ENCODE data around the gene TLDC2. TPM values are rescaled to one million over a fixed set of nuclear protein-coding genes. Genes with fewer than 3 reads are reported as not detected.

Gene TLDC2
- total and polyA plus RNA-seq, 2 donors, result 0.33 to 1.6 TPM

DNA sequence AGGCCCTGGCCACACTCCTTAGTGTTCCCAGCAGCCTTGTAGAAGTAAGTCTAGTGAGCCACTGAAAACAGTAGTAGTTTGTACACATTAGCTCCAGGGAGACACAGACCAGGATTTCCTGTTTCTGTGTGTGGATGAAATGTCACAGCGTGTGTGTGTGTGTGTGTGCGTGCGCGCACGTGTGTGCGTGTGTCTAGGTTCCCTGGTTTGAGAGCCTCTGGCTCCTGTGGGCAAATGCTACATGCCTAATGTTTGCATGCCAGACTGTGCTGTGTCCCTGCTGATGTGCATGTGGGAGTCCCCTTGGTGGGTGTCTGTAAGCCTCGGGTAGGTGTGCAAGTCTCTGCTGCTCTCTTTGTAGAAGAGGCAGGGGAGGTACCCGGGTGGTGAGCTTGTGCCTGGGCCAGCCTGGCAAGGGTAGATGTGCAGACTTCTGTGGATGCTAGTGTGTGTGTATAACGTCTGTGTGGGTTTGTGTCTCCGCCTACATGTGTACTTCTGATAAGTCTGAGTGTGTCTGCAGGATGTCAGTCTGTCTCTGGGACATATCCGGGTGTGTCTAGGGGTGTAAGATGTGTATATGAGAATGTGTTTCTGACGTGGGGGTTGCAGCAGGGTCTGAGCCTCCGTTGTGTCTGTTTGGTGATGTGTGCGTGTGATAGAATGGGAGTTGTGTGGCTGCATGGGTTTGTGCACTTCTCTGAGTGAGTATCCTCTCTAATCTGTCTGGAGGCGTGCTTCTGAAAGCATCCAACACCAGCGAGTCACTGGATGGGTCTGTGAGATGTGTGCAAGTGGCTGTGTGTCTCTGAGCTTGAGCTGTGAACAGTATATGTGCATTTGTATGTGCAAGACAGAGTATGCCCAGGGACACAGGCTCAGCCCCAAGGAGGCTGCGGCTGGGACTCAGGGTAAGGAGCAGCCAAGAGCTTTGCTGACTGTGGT, 19.0 kb upstream of the TLDC2 start:
- Histone ChIP-seq H3K4me1 (ENCODE audit: insufficient read depth) (no peaks in the 10 kb centered on the region), H3K4me3 (ENCODE audit: low read depth, low read length) (no peak overlapping the region), H3K36me3 (ENCODE audit: insufficient read depth) (no peaks in the 10 kb centered on the region), H3K27ac (ENCODE audit: low read depth) (peak overlapping the region; percentile 4)
- no peak for DNase-seq (ENCODE audit: extremely low spot score)
- WGBS, result 49% methylated on average over 17 of the region's 17 CpGs

DNA sequence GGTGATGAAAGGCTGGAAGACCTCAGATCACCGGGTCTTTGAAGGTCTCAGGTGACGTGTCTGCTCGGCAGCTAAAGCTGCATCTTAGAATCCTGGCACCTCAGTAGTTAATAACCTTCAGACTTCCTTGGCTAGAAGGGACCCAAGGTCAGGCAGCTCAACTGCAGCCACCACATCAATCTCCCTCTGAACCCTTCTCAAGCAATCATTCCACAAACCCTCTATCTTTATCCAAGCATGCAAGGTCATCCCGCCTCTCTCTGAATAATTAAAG, 16.7 kb upstream of the TLDC2 start:
- 73% methylated on average over 4 of the region's 4 CpGs for WGBS
- DNase-seq (ENCODE audit: extremely low spot score), result no peak
- no peaks in the 10 kb centered on the region for H3K36me3 ChIP-seq (ENCODE audit: insufficient read depth)
- no peak overlapping the region for H3K4me3 ChIP-seq (ENCODE audit: low read depth, low read length)
- H3K27ac ChIP-seq (ENCODE audit: low read depth), result no peak overlapping the region
- no peaks in the 10 kb centered on the region for H3K4me1 ChIP-seq (ENCODE audit: insufficient read depth)

DNA sequence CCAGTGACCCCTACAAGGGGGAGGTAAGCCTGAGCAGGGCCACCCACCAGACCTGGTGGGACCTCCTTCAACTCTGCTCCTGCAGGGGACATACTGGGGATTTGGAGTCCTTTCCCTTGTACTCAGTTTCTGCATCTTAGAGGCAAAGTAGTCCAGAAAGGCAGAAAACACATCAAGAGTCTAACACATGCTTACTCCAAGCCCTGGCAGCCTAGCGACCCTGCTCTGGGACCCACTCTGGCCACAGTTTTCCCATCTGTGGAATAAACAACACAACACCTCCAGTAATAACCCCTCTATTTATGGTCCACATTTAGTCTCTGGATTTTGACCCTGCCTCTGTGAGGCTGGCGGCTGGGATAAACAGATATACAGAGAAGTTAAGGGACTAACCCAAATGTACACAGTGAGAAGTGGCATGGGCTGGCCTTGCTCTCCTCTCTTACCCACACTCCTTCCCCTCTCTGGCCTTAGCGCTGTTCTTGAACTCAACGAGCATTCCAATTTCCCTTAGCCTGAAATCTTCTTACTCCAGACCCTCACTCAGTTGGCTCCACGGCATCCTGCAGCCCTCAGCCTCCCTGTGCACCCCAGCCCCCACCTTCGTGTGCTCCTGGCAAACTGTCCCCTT, 16.1 kb upstream of the TLDC2 start:
- no peak for DNase-seq (ENCODE audit: extremely low spot score)
- H3K36me3 ChIP-seq (ENCODE audit: insufficient read depth), result no peaks in the 10 kb centered on the region
- no peak overlapping the region for H3K27ac ChIP-seq (ENCODE audit: low read depth)
- no peak overlapping the region for H3K4me3 ChIP-seq (ENCODE audit: low read depth, low read length)
- no peaks in the 10 kb centered on the region for H3K4me1 ChIP-seq (ENCODE audit: insufficient read depth)
- 42% methylated on average over 6 of the region's 6 CpGs for WGBS

DNA sequence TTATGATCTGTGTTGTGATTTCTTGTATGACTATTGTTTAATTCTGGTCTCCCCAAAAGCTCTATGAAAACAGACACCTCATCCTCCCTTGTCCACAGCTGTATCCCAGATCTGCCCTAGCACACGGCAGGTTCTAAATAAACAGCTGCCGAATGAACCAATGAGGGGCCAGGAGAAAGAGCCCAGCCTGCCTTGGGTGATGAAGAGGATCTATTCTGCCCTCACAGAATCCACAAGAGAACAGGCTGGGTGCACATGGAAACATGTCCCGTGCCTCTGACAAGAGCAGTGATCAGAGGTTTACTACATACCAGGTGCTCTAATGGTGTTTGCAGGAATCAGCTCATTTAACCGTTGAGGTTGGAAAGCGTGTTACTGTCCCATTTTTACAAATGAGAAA, 15.6 kb upstream of the TLDC2 start:
- H3K27ac ChIP-seq (ENCODE audit: low read depth), result no peak overlapping the region
- no peaks in the 10 kb centered on the region for H3K36me3 ChIP-seq (ENCODE audit: insufficient read depth)
- no peaks in the 10 kb centered on the region for H3K4me1 ChIP-seq (ENCODE audit: insufficient read depth)
- no peak overlapping the region for H3K4me3 ChIP-seq (ENCODE audit: low read depth, low read length)
- WGBS, result 41% methylated on average over 5 of the region's 5 CpGs
- DNase-seq (ENCODE audit: extremely low spot score), result no peak

DNA sequence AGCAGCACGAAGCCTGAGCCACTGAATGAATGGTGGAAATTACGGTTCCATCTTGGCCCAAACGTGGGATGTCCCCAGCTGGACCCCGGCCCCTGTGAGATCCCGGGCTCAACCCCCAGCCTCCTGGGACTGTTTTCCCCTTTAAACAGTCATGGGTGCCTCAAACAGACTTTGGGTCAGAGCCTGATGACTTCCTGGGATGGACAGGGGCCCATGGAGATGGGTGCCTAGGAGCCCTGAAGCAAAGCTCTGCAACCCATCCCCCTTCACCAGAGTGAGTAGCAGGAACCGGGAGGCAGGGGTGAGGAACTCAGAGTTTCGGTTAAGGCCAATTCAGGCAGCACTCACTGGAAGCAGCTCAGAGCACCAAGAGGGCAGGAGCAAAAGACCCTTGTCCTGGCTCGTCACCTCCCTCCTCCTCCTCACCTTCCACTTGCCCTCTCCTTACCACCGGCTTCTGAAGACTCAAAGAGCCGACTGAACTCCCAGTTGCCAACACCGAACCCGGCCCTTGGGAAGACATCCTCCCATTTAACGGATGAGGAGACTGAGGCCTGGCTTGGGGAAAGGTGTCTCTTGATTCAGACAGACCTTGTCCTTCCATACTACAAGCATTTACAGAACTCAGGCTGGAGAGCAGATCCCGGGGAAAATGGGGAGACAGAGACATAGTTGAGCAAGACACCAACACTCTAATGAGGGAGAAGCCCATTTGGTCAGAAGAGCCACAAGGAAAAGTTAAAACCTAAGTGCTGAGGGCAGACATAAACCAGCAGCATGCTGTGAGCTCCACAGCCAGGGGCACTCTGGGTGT, 14.9 kb upstream of the TLDC2 start:
- H3K4me3 ChIP-seq (ENCODE audit: low read depth, low read length), result no peak overlapping the region
- WGBS, result 65% methylated on average over 14 of the region's 14 CpGs

DNA sequence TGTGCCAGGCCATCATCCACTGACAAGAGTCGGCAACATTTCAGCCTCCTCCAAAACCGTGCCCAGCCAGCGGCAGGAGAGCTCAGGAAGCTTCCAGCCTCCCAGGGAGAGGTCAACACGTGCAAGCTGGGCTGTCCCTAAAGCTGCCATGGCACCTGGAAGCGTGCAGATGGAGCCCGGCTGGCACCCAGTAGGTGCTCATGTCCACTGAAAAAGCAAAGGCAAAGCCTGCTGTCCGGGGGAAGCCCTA, 14.4 kb upstream of the TLDC2 start:
- H3K36me3 ChIP-seq (ENCODE audit: insufficient read depth), result no peaks in the 10 kb centered on the region
- DNase-seq (ENCODE audit: extremely low spot score), result no peak
- 11% methylated on average over 7 of the region's 7 CpGs for WGBS
- no peak overlapping the region for H3K27ac ChIP-seq (ENCODE audit: low read depth)
- H3K4me1 ChIP-seq (ENCODE audit: insufficient read depth), result no peaks in the 10 kb centered on the region
- peak overlapping the region; percentile 4 for H3K4me3 ChIP-seq (ENCODE audit: low read depth, low read length)

More for the DNA sequence above, 14.9 kb upstream of the TLDC2 start:
- no peak overlapping the region for H3K27ac ChIP-seq (ENCODE audit: low read depth)
- H3K36me3 ChIP-seq (ENCODE audit: insufficient read depth), result no peaks in the 10 kb centered on the region
- DNase-seq (ENCODE audit: extremely low spot score), result no peak
- H3K4me1 ChIP-seq (ENCODE audit: insufficient read depth), result no peaks in the 10 kb centered on the region

DNA sequence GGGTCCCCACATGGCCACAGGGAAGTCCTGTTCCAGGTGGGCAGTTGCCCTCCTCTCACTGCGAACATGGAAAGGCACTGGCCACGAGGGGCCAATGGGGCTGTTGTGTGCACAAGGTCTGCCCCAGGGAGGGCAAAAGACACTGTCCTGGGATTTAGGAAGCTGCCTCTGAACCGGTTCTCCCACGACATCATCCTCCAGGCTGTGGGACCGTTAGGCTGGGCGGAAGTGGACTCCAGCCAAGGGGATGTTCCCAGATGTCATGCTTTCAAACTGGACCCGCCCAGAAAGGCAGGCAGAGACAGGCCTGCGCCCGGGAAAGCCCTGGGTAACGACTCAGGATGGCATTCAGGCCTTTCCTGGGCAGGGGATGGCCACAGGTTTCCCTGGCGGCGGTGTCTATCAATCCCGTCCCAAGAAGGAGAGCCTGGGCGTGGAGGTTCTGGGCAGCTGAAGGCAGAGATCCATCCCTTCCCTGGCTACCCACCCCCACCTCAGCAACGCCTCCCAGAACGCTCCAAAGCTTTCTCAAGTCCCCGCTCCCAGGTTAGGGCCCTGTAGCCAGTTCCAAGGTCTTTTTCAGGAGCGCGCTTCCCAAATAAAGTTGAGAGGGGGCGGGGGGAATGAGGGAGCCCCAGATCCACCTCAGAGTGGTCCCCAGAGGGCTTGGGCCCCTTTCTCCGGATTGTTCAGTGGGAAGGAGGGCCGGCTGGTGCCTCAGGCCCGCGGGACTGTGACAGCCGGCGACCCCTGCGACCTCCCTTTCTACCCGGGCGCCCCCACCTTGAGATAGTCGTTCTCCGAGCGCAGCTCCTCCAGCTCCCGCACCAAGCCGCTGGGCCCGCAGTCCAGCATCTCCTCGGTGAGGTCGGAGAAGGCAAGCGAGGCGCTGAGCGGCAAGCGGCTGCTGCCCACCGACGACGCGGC, 13.8 kb upstream of the TLDC2 start:
- Histone ChIP-seq H3K36me3 (ENCODE audit: insufficient read depth) (no peaks in the 10 kb centered on the region), H3K4me1 (ENCODE audit: insufficient read depth) (no peaks in the 10 kb centered on the region), H3K27ac (ENCODE audit: low read depth) (peak overlapping the region; percentile 87), H3K4me3 (ENCODE audit: low read depth, low read length) (peak overlapping the region; percentile 77)
- 6% methylated on average over 45 of the region's 45 CpGs for WGBS
- DNase-seq (ENCODE audit: extremely low spot score), result peak; percentile 71

DNA sequence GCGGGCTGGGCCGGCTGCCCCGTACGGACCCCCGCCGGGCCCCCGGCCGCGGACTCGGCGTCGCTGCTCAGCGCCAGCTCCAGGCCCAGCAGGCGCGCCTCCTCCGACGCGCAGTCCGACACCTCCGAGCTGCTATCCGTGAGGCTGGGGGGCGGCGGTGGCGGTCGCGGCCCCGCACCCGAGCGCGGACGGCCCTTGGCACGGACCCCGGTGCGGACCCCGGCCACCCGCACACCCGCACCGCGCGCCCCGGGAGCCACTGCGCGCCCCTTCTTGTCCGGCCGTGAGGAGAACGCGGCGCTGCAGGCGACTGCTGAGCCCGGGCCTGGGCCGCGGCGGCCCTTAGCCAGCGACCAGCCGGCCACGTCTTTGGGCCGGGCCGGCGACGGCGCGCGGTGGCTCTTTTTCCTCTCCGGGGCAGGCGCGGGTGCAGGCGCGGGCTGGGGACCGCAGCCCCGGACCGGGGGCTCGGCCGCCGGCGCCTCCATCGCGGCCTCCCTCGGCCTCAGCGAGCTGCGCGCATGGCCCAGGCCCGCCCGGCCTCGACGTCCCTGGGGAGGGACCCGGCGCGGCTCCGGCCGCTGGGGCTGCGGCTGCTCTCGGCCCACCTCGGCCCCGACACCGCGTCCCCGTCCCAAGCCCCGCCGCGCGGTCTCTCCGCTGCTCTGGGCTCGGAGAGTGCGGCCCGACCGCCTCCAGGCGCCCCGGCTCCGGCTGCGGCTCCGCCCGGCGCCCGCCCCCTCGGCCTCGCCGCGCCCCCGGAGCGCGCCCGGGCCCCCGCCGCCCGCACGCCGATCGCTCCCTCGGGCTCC, 12.9 kb upstream of the TLDC2 start:
- DNase-seq (ENCODE audit: extremely low spot score), result no peak
- Histone ChIP-seq H3K36me3 (ENCODE audit: insufficient read depth) (no peaks in the 10 kb centered on the region), H3K4me3 (ENCODE audit: low read depth, low read length) (peak overlapping the region; percentile 77), H3K4me1 (ENCODE audit: insufficient read depth) (no peaks in the 10 kb centered on the region), H3K27ac (ENCODE audit: low read depth) (peak overlapping the region; percentile 87)
- WGBS, result under 1% methylated on average over 127 of the region's 129 CpGs

DNA sequence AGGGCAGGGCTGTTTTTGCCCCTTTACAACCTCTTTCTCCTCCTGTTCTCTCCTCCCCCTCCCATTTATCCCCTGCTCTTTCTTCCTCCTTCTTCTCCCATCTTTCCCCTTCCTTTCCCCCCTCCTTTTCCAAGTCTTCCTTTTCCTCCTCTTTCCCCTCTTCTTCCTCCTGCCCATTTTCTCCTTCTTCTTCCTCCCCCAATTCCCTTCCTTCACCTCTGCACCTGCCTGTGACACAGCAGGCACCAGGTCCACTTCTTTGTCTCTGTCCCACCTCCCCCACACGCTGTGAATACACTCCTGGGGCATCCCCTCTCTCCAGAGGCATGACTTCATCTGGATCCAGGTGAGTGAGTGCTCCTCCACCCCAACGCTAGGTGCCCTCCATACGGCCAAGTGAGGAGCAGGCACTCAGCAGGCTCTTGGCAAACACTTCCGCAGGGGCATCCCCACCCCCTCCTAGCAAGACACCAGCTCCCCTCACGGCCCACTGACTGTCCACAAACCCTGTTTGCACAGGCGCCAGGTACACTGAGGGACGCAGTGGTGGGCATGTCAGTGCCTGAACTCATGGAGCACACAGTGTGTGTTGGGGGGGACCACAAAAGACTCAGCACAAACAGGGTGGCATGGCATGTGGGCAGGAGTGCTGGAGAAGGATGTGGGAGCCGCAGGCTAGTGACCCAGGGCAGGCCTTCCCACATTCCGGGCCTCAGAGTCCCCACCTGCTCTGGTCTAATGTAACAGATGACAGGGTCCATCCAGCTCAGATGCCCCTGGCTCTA, 10.7 kb upstream of the TLDC2 start:
- Histone ChIP-seq H3K27ac (ENCODE audit: low read depth) (no peak overlapping the region), H3K4me3 (ENCODE audit: low read depth, low read length) (no peak overlapping the region), H3K36me3 (ENCODE audit: insufficient read depth) (no peaks in the 10 kb centered on the region), H3K4me1 (ENCODE audit: insufficient read depth) (no peaks in the 10 kb centered on the region)
- DNase-seq (ENCODE audit: extremely low spot score), result no peak
- WGBS, result 82% methylated on average over 9 of the region's 9 CpGs

DNA sequence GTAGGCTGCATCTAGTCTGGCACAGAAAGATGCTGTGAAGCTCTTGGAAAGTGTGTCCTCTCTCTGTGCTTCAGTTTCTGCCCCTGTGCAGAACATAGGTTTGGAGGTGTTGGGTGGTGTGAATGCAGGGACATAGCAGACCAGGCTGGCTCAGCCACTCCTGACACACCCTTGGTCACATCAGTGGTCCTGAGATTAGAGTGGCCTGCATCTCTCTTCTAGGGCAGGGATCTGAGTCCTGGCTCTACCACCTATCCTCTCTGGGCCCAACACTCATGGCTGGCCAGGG, 10.1 kb upstream of the TLDC2 start:
- no peaks in the 10 kb centered on the region for H3K36me3 ChIP-seq (ENCODE audit: insufficient read depth)
- H3K4me1 ChIP-seq (ENCODE audit: insufficient read depth), result no peaks in the 10 kb centered on the region
- no peak for DNase-seq (ENCODE audit: extremely low spot score)
- H3K4me3 ChIP-seq (ENCODE audit: low read depth, low read length), result no peak overlapping the region
- no peak overlapping the region for H3K27ac ChIP-seq (ENCODE audit: low read depth)

DNA sequence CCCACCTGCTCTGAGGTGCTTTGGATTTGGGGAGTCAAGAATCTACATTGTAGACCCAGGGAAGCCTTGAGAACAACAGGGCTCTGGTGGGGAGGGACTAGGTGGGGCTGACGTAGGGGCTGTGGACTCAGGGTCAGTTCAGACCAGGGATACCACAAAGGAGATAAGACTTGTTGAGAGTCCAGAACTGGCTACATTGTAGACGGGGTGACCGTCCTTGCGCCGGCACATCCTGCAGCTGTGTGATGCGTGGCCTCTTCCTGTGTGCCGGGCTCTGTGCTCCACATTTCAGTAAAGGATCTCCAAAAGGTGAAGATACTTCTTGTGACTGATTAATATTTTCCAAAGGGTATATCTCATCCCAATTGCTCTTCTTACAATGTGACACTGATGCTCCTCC, 9.8 kb upstream of the TLDC2 start:
- WGBS, result 81% methylated on average over 7 of the region's 7 CpGs
- no peak overlapping the region for H3K4me3 ChIP-seq (ENCODE audit: low read depth, low read length)
- H3K36me3 ChIP-seq (ENCODE audit: insufficient read depth), result no peaks in the 10 kb centered on the region
- H3K27ac ChIP-seq (ENCODE audit: low read depth), result no peak overlapping the region
- DNase-seq (ENCODE audit: extremely low spot score), result no peak
- no peaks in the 10 kb centered on the region for H3K4me1 ChIP-seq (ENCODE audit: insufficient read depth)

DNA sequence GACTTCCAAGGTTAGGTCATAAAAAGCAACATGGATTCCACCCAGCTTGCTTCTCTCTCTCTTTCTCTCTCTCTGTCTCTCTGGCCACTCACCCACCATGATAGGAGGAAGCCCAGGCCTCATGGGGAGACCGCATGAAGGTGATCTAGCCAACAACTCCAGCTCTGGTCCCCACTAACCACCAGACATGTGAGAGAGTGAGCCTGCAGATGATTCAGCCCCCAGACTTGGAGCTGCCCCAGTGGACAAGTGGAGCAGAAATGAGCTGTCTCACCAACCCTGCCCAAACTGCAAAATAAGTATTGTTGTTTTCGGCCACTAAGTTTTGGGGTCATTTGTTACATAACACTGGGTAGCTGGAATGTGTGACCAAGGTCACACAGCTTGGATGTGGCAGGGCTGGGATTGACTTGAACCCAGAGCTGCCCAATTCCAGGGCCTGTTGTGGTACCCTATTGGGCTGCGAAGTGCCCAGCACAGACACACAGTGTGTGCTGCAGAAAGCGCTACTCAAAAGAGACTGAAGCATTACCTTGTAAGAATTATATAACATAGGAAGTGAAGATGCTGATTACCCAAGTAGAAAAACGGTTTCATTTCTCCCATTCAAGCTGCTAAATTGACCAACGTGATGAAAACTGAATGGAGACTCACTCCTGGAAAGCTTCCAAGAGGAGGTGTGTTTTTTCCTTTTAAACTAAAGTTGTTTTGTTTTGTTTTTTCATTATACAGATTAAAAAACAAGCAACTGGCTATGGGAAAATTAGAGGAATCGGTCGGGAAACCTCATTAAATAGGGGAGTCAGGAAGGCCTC, 9.1 kb upstream of the TLDC2 start:
- Histone ChIP-seq H3K36me3 (ENCODE audit: insufficient read depth) (no peaks in the 10 kb centered on the region), H3K27ac (ENCODE audit: low read depth) (no peak overlapping the region), H3K4me3 (ENCODE audit: low read depth, low read length) (no peak overlapping the region), H3K4me1 (ENCODE audit: insufficient read depth) (no peaks in the 10 kb centered on the region)
- WGBS, result 74% methylated on average over 8 of the region's 8 CpGs
- no peak for DNase-seq (ENCODE audit: extremely low spot score)

Measured in urinary bladder (tissue), 4 donors.